Activated CD8-positive, alpha-beta memory T cell treated with anti-CD3 and anti-CD28 coated beads, Interleukin-2, amount 10 ng/mL, durations not matched to agents 7 days and 5 days (primary cell): ENCODE results near the gene GBF1. TPM values are rescaled to one million over a fixed set of nuclear protein-coding genes. Genes with fewer than 3 reads are reported as not detected.
"Not testable (repeated sequence)": the region's sequence is repeated elsewhere in the genome, so short reads cannot be mapped to it uniquely, and the experiment has no call there.

Experiments used
- ATAC-seq: fragments of 150-1000 bp; cut with Tn5 transposase; one replicate; pipeline ENCODE4 v1.10.0; 2021; ENCODE audit warnings: moderate library complexity
- CTCF ChIA-PET: fragments of 350-600 bp; sonication (Branson Sonifier 250); formaldehyde crosslinking; loops from one replicate; lab custom pipeline; 2021; ENCODE audit warnings: antibody characterized with exemption; lab: Charles Lee
- DNase-seq: peaks from one replicate; pipeline ENCODE4 v3.0.0-alpha.2; 2020
- H3K27ac Mint-ChIP-seq: one replicate; pipeline ENCODE4 v1.8.0; 2021; ENCODE audit warnings: mild to moderate bottlenecking, mixed read lengths
- H3K27me3 Mint-ChIP-seq: one replicate; pipeline ENCODE4 v1.8.0; 2021; ENCODE audit warnings: mixed read lengths
- H3K36me3 Mint-ChIP-seq: one replicate; pipeline ENCODE4 v1.8.0; 2021; ENCODE audit warnings: mild to moderate bottlenecking, mixed read lengths
- H3K4me1 Mint-ChIP-seq: one replicate; pipeline ENCODE4 v1.8.0; 2021; ENCODE audit warnings: mixed read lengths
- H3K4me3 Mint-ChIP-seq: one replicate; pipeline ENCODE4 v1.8.0; 2021; ENCODE audit warnings: mild to moderate bottlenecking, moderate library complexity, mixed read lengths
- H3K9me3 Mint-ChIP-seq: one replicate; pipeline ENCODE4 v1.8.0; 2022; ENCODE audit warnings: low read depth, mixed read lengths
- total RNA-seq, 2 experiments: library from RNA; stranded (reverse); gene quantifications; one replicate each; pipeline ENCODE4 v1.2.3, GENCODE V29; 2021

GBF1 gene
- total RNA-seq, result 10 to 100 TPM; 46.5 to 51.6 TPM

DNA sequence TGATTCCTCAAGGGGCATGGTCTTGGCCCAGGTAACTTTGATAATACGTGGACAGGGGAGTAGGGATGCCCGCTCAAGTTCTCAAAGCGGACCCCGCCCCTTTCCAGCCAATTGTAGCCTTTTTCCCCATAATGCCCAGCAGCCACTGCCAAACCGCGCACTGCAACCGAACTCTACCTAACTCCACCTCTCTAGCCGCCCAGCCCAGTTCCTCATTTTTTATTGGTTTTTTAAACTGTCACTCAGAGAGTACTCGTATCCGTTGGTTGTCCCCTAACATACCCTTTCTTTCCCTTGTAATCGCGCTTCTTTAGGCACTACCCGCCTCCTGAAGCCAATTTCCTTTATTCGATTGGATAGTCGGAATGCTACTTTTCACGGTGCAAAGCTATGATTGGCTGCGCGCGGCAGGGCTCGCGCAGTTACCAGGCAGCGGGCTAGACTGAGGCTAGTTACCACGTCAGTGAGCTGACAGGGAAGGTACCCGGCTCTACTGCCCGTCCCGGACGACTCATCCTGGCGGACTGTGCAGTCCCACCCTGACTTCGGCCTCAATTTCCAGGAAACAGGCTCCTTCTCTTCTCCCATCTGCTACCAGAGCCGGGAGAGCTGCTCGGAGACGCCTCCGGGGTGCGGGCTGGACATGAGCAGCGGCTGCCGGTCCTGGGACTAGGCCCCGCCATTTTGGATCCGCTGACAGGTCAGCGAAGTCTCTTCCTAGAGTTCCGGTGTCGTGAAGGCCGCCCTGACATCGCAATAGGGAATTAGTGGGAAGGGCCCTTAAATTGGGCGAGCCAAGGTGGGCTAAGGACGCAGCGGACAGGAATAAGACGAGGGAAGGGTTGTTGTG lies at the start of gene GBF1:
TSS of gene GBF1 (plus strand) at position 451 of the 850 bp plus-strand sequence. CDS start 13,407 bp downstream, outside the sequence.
- Mint-ChIP-seq H3K27me3 (peaks cover 18% of the 10 kb centered on the region), H3K36me3 (peaks cover 14% of the 10 kb centered on the region), H3K4me1 (peaks cover 46% of the 10 kb centered on the region), H3K27ac (peak within 1 kb of the TSS; percentile 91), H3K9me3 (no peaks in the 10 kb centered on the region), H3K4me3 (peak within 1 kb of the TSS; percentile 97)
- ATAC-seq (peak; percentile 87), DNase-seq (peak; percentile 96)
- CTCF ChIA-PET, result interaction anchor here (0.8 to 4.9 kb wide), 19 partner anchors 8 to 398 kb away, joined by 3 to 69 read pairs (median 4); partner anchors contain the start of gene FBXL15

- Mint-ChIP-seq H3K4me3 (no peak overlapping the region), H3K27ac (no peak overlapping the region), H3K4me1 (peaks cover 6% of the 10 kb centered on the region), H3K9me3 (peaks cover 10% of the 10 kb centered on the region), H3K27me3 (peaks cover 6% of the 10 kb centered on the region), H3K36me3 (peaks cover 7% of the 10 kb centered on the region)
- DNase-seq, result no peak
- CTCF ChIA-PET, result no interaction called here
- ATAC-seq, result no peak
These were observed 48.4 kb upstream of the GBF1 start for GRCh38 chr10:102196893-102197292.

DNA sequence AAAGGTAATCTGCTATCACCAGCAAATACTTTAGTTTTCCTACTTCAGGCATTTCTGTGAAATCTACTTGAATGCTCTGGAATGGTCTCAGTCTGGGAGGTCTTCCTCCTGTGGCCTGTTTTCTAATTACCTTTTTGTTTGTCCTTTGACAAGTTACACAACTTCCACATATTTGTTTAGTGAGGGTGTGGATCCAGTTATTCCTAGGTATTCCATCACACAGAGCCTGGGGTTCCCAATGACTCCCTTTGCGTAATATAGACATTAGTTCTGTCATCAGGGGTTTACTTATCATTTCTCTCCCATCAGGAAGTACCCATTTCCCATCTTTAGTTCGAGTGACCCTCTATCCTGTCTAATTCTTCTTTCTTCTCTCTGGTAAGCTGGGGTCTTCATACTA lies 47.3 kb upstream of the GBF1 start:
- Mint-ChIP-seq H3K27me3 (peaks cover 13% of the 10 kb centered on the region), H3K36me3 (peaks cover 5% of the 10 kb centered on the region), H3K4me3 (no peak overlapping the region), H3K9me3 (peaks cover 5% of the 10 kb centered on the region), H3K27ac (no peak overlapping the region), H3K4me1 (peaks cover 10% of the 10 kb centered on the region)
- ATAC-seq (no peak), DNase-seq (no peak)
- CTCF ChIA-PET, result interaction anchor here (1.2 kb wide), 1 partner anchor 73 kb away, joined by 4 read pairs; no protein-coding TSS in a partner anchor

- peaks cover 7% of the 10 kb centered on the region for H3K4me1 Mint-ChIP-seq
- H3K9me3 Mint-ChIP-seq, result peaks cover 12% of the 10 kb centered on the region
- no peak overlapping the region for H3K27ac Mint-ChIP-seq
- H3K36me3 Mint-ChIP-seq, result peaks cover 10% of the 10 kb centered on the region
- DNase-seq (no peak), ATAC-seq (no peak)
- peaks cover 13% of the 10 kb centered on the region for H3K27me3 Mint-ChIP-seq
- CTCF ChIA-PET, result interaction anchor here (1.9 to 2.3 kb wide), 2 partner anchors 28 to 32 kb away, joined by 6 to 13 read pairs; no protein-coding TSS in a partner anchor
- H3K4me3 Mint-ChIP-seq, result no peak overlapping the region
These were observed 44.3 kb upstream of the GBF1 start for GRCh38 chr10:102200751-102201640.

DNA sequence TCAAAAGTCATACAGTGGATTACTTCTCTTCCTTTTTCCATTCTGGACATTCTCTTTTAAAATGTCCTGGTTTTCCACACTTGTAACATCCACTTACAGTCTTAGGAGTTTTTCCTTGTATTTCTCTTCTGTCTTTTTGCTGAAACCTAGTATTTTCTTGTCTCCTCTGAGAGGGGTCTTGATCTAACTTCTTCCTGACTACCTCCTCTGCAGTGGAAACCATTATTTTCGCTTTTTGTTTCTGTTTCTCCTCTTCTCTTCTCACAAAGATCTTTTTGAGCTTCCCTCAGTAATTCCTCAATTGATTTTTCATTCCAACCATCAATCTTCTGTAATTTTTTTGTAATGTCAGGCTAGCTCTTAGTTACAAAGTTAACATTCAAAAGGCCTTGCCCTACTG lies 42.9 kb upstream of the GBF1 start:
- Mint-ChIP-seq H3K4me1 (peaks cover 7% of the 10 kb centered on the region), H3K27me3 (peaks cover 11% of the 10 kb centered on the region), H3K4me3 (no peak overlapping the region), H3K36me3 (peaks cover 10% of the 10 kb centered on the region), H3K9me3 (peaks cover 12% of the 10 kb centered on the region), H3K27ac (peak overlapping the region; percentile 25)
- CTCF ChIA-PET, result interaction anchor here (1.7 kb wide), 1 partner anchor 27 kb away, joined by 4 read pairs; no protein-coding TSS in a partner anchor
- DNase-seq, result no peak
- ATAC-seq, result no peak

DNA sequence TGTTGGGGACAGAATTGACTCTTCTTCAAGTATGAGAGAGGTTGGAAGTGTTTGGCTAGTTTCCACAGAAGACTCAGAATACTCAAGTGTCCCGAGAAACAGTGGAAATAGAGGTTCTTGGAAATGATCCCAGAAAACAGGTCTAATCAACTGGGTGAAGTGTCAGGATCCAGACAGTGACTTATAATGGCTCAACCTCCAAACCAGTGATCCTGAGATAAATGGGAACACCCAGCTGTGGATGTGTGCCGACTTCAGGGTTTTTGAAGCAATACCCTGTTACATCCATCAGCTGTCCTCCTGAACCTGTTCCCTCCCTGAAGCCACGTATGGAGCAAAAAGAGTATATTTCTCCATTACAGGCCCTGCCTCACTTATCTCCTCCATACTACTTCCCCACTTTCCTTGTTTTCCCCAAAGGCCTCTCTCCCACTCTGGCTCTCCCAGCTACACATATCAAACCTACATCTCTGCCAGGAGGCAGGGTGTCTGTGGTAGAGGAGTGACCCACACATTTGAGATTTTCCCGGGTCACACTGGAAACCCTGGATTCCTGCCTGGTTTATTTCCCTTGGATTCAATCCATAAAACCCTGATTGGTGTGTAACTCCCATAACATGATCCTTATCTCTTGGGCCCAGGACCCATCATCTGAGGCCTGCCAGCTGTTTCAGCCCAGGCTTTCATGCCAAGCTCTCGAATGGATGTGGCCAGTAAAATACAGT lies 36.9 kb upstream of the GBF1 start:
- peaks cover 11% of the 10 kb centered on the region for H3K9me3 Mint-ChIP-seq
- no peak overlapping the region for H3K4me3 Mint-ChIP-seq
- no peak overlapping the region for H3K27ac Mint-ChIP-seq
- no peak for DNase-seq
- peaks cover 5% of the 10 kb centered on the region for H3K27me3 Mint-ChIP-seq
- ATAC-seq, result no peak
- CTCF ChIA-PET, result interaction anchor here (0.8 to 1.9 kb wide), 3 partner anchors 21 to 153 kb away, joined by 3 to 4 read pairs (median 3); no protein-coding TSS in a partner anchor
- peaks cover 7% of the 10 kb centered on the region for H3K36me3 Mint-ChIP-seq
- H3K4me1 Mint-ChIP-seq, result peaks cover 5% of the 10 kb centered on the region

GRCh38 chr10:102211615-102212299 lies 33.6 kb upstream of the GBF1 start:
- Mint-ChIP-seq H3K27me3 (peaks cover 13% of the 10 kb centered on the region), H3K36me3 (no peaks in the 10 kb centered on the region), H3K9me3 (no peaks in the 10 kb centered on the region), H3K4me3 (no peak overlapping the region), H3K4me1 (peaks cover 7% of the 10 kb centered on the region), H3K27ac (no peak overlapping the region)
- DNase-seq (no peak), ATAC-seq (no peak)
- CTCF ChIA-PET, result interaction anchor here (1.3 to 1.5 kb wide), 3 partner anchors 18 to 42 kb away, joined by 4 to 6 read pairs (median 6); no protein-coding TSS in a partner anchor

DNA sequence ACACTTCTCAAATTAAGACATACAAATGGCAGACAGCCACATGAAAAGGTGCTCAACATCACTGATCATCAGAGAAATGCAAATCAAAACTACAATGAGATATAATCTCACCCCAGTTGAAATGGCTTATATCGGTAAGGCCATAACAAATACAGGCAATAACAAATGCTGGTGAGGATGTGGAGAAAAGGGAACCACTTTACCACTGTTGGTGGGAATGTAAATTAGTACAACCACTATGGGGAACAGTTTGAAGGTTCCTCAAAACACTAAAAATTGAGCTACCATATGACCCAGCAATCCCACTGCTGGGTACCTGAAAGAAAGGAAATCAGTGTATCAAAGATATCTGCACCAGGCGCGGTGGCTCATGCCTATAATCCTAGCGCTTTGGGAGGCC lies 31.7 kb upstream of the GBF1 start:
- H3K4me3 Mint-ChIP-seq, H3K36me3 Mint-ChIP-seq, H3K27ac Mint-ChIP-seq, ATAC-seq, DNase-seq, CTCF ChIA-PET, H3K9me3 Mint-ChIP-seq, H3K4me1 Mint-ChIP-seq: not testable (repeated sequence)
- H3K27me3 Mint-ChIP-seq, result peaks cover 17% of the 10 kb centered on the region

DNA sequence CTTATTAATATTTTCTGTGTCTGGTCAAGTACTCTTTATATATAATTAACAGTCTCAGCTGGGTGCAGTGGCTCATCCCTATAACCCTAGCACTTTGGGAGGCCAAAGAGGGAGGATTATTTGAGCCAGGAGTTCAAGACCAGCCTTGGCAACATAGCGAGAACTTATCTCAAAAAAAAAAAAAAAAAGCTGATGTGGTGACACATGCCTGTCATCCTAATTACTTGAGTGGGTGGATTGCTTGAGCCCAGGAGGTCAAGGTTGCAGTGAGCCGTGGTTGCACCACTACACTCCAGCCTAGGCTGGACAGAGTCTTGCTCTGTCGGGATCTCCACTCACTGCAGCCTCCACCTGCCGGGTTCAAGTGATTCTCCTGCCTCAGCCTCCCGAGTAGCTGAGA lies 26.0 kb upstream of the GBF1 start:
- CTCF ChIA-PET, result interaction anchor here (0.5 to 6.4 kb wide), 4 partner anchors 11 to 675 kb away, joined by 4 to 54 read pairs (median 12); no protein-coding TSS in a partner anchor
- no peak for ATAC-seq
- Mint-ChIP-seq H3K27ac (no peak overlapping the region), H3K4me1 (no peaks in the 10 kb centered on the region), H3K9me3 (no peaks in the 10 kb centered on the region), H3K36me3 (no peaks in the 10 kb centered on the region), H3K27me3 (peaks cover 35% of the 10 kb centered on the region), H3K4me3 (no peak overlapping the region)
- DNase-seq, result no peak

DNA sequence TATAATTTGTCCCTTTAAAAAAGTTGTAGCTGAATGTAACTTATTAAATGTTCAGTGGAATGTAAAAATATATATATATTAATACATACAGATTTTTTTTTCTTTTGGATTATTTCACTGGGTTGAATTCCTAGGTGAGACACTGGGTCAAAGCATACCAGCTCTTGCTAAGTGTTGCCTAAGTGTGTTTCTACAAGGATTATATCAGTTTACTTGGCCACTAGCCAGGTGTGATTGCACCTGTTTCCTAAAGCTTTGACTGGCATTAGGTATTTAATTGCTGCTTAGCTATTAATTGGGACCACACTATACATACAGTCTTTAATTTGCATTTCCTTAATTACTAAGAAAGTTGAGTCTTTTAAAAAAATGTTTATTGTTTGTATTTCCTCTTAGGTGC lies 24.7 kb upstream of the GBF1 start:
- Mint-ChIP-seq H3K36me3 (no peaks in the 10 kb centered on the region), H3K4me3 (no peak overlapping the region), H3K27ac (no peak overlapping the region), H3K9me3 (no peaks in the 10 kb centered on the region), H3K27me3 (peaks cover 34% of the 10 kb centered on the region), H3K4me1 (peaks cover 2% of the 10 kb centered on the region)
- CTCF ChIA-PET, result interaction anchor here (0.6 to 6.4 kb wide), 5 partner anchors 10 to 169 kb away, joined by 3 to 54 read pairs (median 4); no protein-coding TSS in a partner anchor
- no peak for ATAC-seq
- no peak for DNase-seq

GRCh38 chr10:102222797-102223196 lies 22.5 kb upstream of the GBF1 start:
- no peak for ATAC-seq
- H3K36me3 Mint-ChIP-seq, result no peaks in the 10 kb centered on the region
- DNase-seq, result no peak
- H3K4me3 Mint-ChIP-seq, result no peak overlapping the region
- H3K27me3 Mint-ChIP-seq, result peaks cover 50% of the 10 kb centered on the region
- no peaks in the 10 kb centered on the region for H3K9me3 Mint-ChIP-seq
- H3K4me1 Mint-ChIP-seq, result peaks cover 10% of the 10 kb centered on the region
- CTCF ChIA-PET, result interaction anchor here (6.4 to 19.2 kb wide), 3 partner anchors 8 to 133 kb away, joined by 54 to 824 read pairs (median 169); no protein-coding TSS in a partner anchor
- H3K27ac Mint-ChIP-seq, result no peak overlapping the region
